Liver (tissue), 9 donors: ENCODE data around the gene SMYD3. TPM values are rescaled to one million over a fixed set of nuclear protein-coding genes. Genes with fewer than 3 reads are reported as not detected.

Source experiments
- DNase-seq: peaks from one replicate; pipeline ENCODE4 v3.0.0-alpha.2; 2017; ENCODE audit warnings: low spot score
- H3K27ac ChIP-seq, 2 donors: one replicate each; pipeline ENCODE4 v1.7.0; 2013; ENCODE audit warnings: inconsistent platforms in 2 of 2, low read length in 2 of 2, control low read depth in 1 of 2, low read depth in 1 of 2, mild to moderate bottlenecking in 1 of 2
- H3K27me3 ChIP-seq, 4 donors: one replicate each; pipeline versions ENCODE4 v1.6.1 to v1.7.0; 2013; ENCODE audit warnings: low read length in 3 of 4, inconsistent platforms in 1 of 4, mild to moderate bottlenecking in 1 of 4, moderate library complexity in 1 of 4; ENCODE audit not compliant: control insufficient read depth in 4 of 4, insufficient read depth in 4 of 4
- H3K36me3 ChIP-seq, 4 donors: one replicate each; pipeline versions ENCODE4 v1.6.1 to v1.7.0; 2013; ENCODE audit warnings: low read length in 3 of 4, mild to moderate bottlenecking in 3 of 4, low read depth in 1 of 4, moderate library complexity in 1 of 4; ENCODE audit not compliant: control insufficient read depth in 4 of 4, insufficient read depth in 3 of 4
- H3K4me1 ChIP-seq, 4 donors: one replicate each; pipeline versions ENCODE4 v1.6.1 to v1.7.0; 2013; ENCODE audit warnings: low read length in 3 of 4, mild to moderate bottlenecking in 3 of 4, moderate library complexity in 1 of 4; ENCODE audit not compliant: control insufficient read depth in 4 of 4, insufficient read depth in 4 of 4
- H3K4me3 ChIP-seq, 3 donors: one replicate each; pipeline versions ENCODE4 v1.6.1 to v1.7.0; 2013; ENCODE audit warnings: low read length in 3 of 3, control low read depth in 1 of 3, low read depth in 1 of 3, mild to moderate bottlenecking in 1 of 3
- H3K9ac ChIP-seq, 2 donors: one replicate each; pipeline ENCODE4 v1.7.0; 2013; ENCODE audit warnings: low read length in 2 of 2, mild to moderate bottlenecking in 2 of 2, moderate library complexity in 2 of 2, control low read depth in 1 of 2, low read depth in 1 of 2
- H3K9me3 ChIP-seq, 4 donors: one replicate each; pipeline versions ENCODE4 v1.6.1 to v1.7.0; 2013; ENCODE audit warnings: low read length in 3 of 4; ENCODE audit not compliant: control insufficient read depth in 4 of 4
- ATF3 ChIP-seq: IDR thresholded peaks from 2 replicates; pipeline ENCODE4 v1.6.1; 2016; ENCODE audit warnings: antibody characterized with exemption
- CTCF ChIP-seq: fragments of 150-350 bp; IDR thresholded peaks from 2 replicates; pipeline ENCODE4 v1.5.1; 2017; ENCODE audit warnings: improper control_type of control experiment, low read depth, low read length; ENCODE audit not compliant: missing input control
- EGR1 ChIP-seq, 2 donors: IDR thresholded peaks; 2 replicates each; pipeline ENCODE4 v1.6.1; 2016 to 2018; ENCODE audit warnings: antibody characterized with exemption in 2 of 2, low read depth in 2 of 2
- FOXA1 ChIP-seq: IDR thresholded peaks from 2 replicates; pipeline ENCODE4 v1.6.1; 2016; ENCODE audit warnings: antibody characterized with exemption
- FOXA2 ChIP-seq: IDR thresholded peaks from 2 replicates; pipeline ENCODE4 v1.6.1; 2016; ENCODE audit warnings: antibody characterized with exemption
- GABPA ChIP-seq, 2 donors: IDR thresholded peaks in 1 of 2; conservative IDR thresholded peaks in 1 of 2; 2 replicates each; pipeline ENCODE4 v1.6.1; 2016; ENCODE audit warnings: antibody characterized with exemption in 2 of 2, mild to moderate bottlenecking in 1 of 2, moderate library complexity in 1 of 2
- HNF4A ChIP-seq, 2 donors: conservative IDR thresholded peaks; 2 replicates each; pipeline ENCODE4 v1.6.1; 2016; ENCODE audit warnings: antibody characterized with exemption in 2 of 2, mild to moderate bottlenecking in 2 of 2
- HNF4G ChIP-seq: IDR thresholded peaks from 2 replicates; pipeline ENCODE4 v1.6.1; 2016; ENCODE audit warnings: antibody characterized with exemption
- JUND ChIP-seq, 2 donors: IDR thresholded peaks; 2 replicates each; pipeline ENCODE4 v1.6.1; 2016; ENCODE audit warnings: antibody characterized with exemption in 2 of 2
- NR2F2 ChIP-seq: IDR thresholded peaks from 2 replicates; pipeline ENCODE4 v1.6.1; 2016; ENCODE audit warnings: antibody characterized with exemption
- RAD21 ChIP-seq, 2 donors: IDR thresholded peaks; 2 replicates each; pipeline ENCODE4 v1.6.1; 2016; ENCODE audit warnings: antibody characterized with exemption in 2 of 2, mild to moderate bottlenecking in 2 of 2
- REST ChIP-seq: IDR thresholded peaks from 2 replicates; pipeline ENCODE4 v1.6.1; 2016; ENCODE audit warnings: antibody characterized with exemption, mild to moderate bottlenecking
- RXRA ChIP-seq, 2 donors: IDR thresholded peaks; 2 replicates each; pipeline ENCODE4 v1.6.1; 2017 to 2018; ENCODE audit warnings: antibody characterized with exemption in 2 of 2, mild to moderate bottlenecking in 1 of 2
- SP1 ChIP-seq: IDR thresholded peaks from 2 replicates; pipeline ENCODE4 v1.6.1; 2018; ENCODE audit warnings: antibody characterized with exemption, mild to moderate bottlenecking
- TAF1 ChIP-seq: conservative IDR thresholded peaks from 2 replicates; pipeline ENCODE4 v1.6.1; 2016; ENCODE audit warnings: antibody characterized with exemption, mild to moderate bottlenecking
- YY1 ChIP-seq: IDR thresholded peaks from 2 replicates; pipeline ENCODE4 v1.6.1; 2016; ENCODE audit warnings: antibody characterized with exemption, mild to moderate bottlenecking
- ZBTB33 ChIP-seq: IDR thresholded peaks from 2 replicates; pipeline ENCODE4 v1.6.1; 2016; ENCODE audit warnings: antibody characterized with exemption
- WGBS: extraction: QIAGEN DNeasy Blood & Tissue Kit; methylation state at CpG from one replicate; pipeline ENCODE4 v1.1.7; 2013; 5-methylcytosine and 5-hydroxymethylcytosine counted together
- polyA plus RNA-seq, 2 donors: library from polyadenylated mRNA; stranded (reverse) in 1 of 2; unstranded in 1 of 2; fragments of 200-250 nt in 1 of 2; fragments of >200 nt in 1 of 2; fragmentation: Nextera tagmentation in 1 of 2; extraction: Ambion mirVana in 1 of 2; gene quantifications; one replicate each; pipeline versions ENCODE4 v1.2.1 to v1.2.3, GENCODE V29; 2013 to 2015
- total RNA-seq, 2 donors: library from RNA; depleted of rRNA; stranded (reverse); fragments of >200 nt; gene quantifications; one replicate each; pipeline ENCODE4 v1.2.3, GENCODE V29; 2014
- donor health status: healthy.
- donor health status: healthy.
- donor health status: healthy.
- donor health status: healthy.
- donor health status: healthy.

SMYD3 gene
- total and polyA plus RNA-seq, 4 donors = 3.1 to 9.1 (median 8.0) TPM

GRCh38 chr1:246066573-246066972 lies 440.5 kb downstream of the SMYD3 start:
- WGBS = 91% methylated on average over 3 of the region's 3 CpGs
- no peak for TF ChIP-seq HNF4G
- TF ChIP-seq SP1 = no peak
- no peak for TF ChIP-seq FOXA1
- no peak for TF ChIP-seq EGR1 (IDR thresholded peaks at IDR 0.05; ENCODE audit: low read depth in 2 of 2)
- TF ChIP-seq CTCF = no peak
- no peak for TF ChIP-seq NR2F2
- no peak for TF ChIP-seq ZBTB33
- no peak for TF ChIP-seq YY1
- TF ChIP-seq TAF1 = no peak
- TF ChIP-seq GABPA (IDR thresholded peaks at IDR 0.05 in 1 of 2, conservative IDR thresholded peaks at IDR 0.05 in 1 of 2) = no peak
- no peak for TF ChIP-seq RXRA (IDR thresholded peaks at IDR 0.05)
- no peak for TF ChIP-seq RAD21 (IDR thresholded peaks at IDR 0.05)
- no peak for TF ChIP-seq FOXA2
- TF ChIP-seq REST = no peak
- TF ChIP-seq ATF3 = no peak
- TF ChIP-seq JUND (IDR thresholded peaks at IDR 0.05) = no peak

GRCh38 chr1:246065592-246065991 lies 441.5 kb downstream of the SMYD3 start:
- Histone ChIP-seq H3K9ac (no peak overlapping the region), H3K4me3 (no peak overlapping the region), H3K4me1 (no peaks in the 10 kb centered on the region), H3K36me3 (no peaks in the 10 kb centered on the region), H3K27me3 (no peaks in the 10 kb centered on the region), H3K27ac (no peak overlapping the region), H3K9me3 (no peaks in the 10 kb centered on the region)
- WGBS = 88% methylated on average over 3 of the region's 3 CpGs
- DNase-seq = no peak
- no peak for TF ChIP-seq ATF3
- TF ChIP-seq HNF4A (conservative IDR thresholded peaks at IDR 0.05) = no peak
- no peak for TF ChIP-seq REST
- no peak for TF ChIP-seq NR2F2
- no peak for TF ChIP-seq TAF1
- no peak for TF ChIP-seq SP1

More at GRCh38 chr1:246066573-246066972, 440.5 kb downstream of the SMYD3 start:
- H3K9ac ChIP-seq = no peak overlapping the region
- no peaks in the 10 kb centered on the region for H3K27me3 ChIP-seq
- H3K4me1 ChIP-seq = no peaks in the 10 kb centered on the region
- no peak for DNase-seq
- no peaks in the 10 kb centered on the region for H3K9me3 ChIP-seq
- H3K36me3 ChIP-seq = no peaks in the 10 kb centered on the region
- no peak overlapping the region for H3K4me3 ChIP-seq
- no peak overlapping the region for H3K27ac ChIP-seq
